ENCODE data around the gene CCDC157. TPM values are rescaled to one million over a fixed set of nuclear protein-coding genes. Genes with fewer than 3 reads are reported as not detected.
A peak's percentile ranks its signal among the peaks of the same experiment; 100 is the strongest.
"Not testable (repeated sequence)": the region's sequence is repeated elsewhere in the genome, so short reads cannot be mapped to it uniquely, and the experiment has no call there.

CCDC157 gene
- total RNA-seq, 1 donor from 2014 or later: 1.3 TPM

GRCh38 chr22:30325724-30326254, 31.0 kb upstream of the CCDC157 start:
- DNase-seq (ENCODE audit: low read depth in 2 of 2): no peak

GRCh38 chr22:30326255-30326705, 30.5 kb upstream of the CCDC157 start:
- peak in 1 of 2 donors; percentile 26 for DNase-seq (ENCODE audit: low read depth in 2 of 2)

- peak; percentile 54 to 92 for DNase-seq (ENCODE audit: low read depth in 2 of 2)
Measured at GRCh38 chr22:30326706-30327362, 30.0 kb upstream of the CCDC157 start, which contains the start of gene TBC1D10A. Gene TBC1D10A (minus strand): TSS chr22:30326941. CDS start chr22:30326881, 60 bp downstream.

GRCh38 chr22:30327864-30328345, 28.9 kb upstream of the CCDC157 start:
- no peak for DNase-seq (ENCODE audit: low read depth in 2 of 2)

- DNase-seq (ENCODE audit: low read depth in 2 of 2): no peak
Measured at GRCh38 chr22:30328466-30329049, 28.2 kb upstream of the CCDC157 start.

- no peak for DNase-seq (ENCODE audit: low read depth in 2 of 2)
Measured at GRCh38 chr22:30332551-30332950, 24.3 kb upstream of the CCDC157 start.

GRCh38 chr22:30332994-30333706, 23.7 kb upstream of the CCDC157 start:
- no peak for DNase-seq (ENCODE audit: low read depth in 2 of 2)

GRCh38 chr22:30333707-30334087, 23.1 kb upstream of the CCDC157 start:
- no peak for DNase-seq (ENCODE audit: low read depth in 2 of 2)

GRCh38 chr22:30334646-30335045, 22.2 kb upstream of the CCDC157 start:
- no peak for DNase-seq (ENCODE audit: low read depth in 2 of 2)

- DNase-seq (ENCODE audit: low read depth in 2 of 2): no peak
Measured at GRCh38 chr22:30335236-30335635, 21.6 kb upstream of the CCDC157 start.

GRCh38 chr22:30336752-30337460, 19.9 kb upstream of the CCDC157 start:
- no peak for DNase-seq (ENCODE audit: low read depth in 2 of 2)

- no peak for DNase-seq (ENCODE audit: low read depth in 2 of 2)
Measured at GRCh38 chr22:30337461-30337778, 19.4 kb upstream of the CCDC157 start.

- DNase-seq (ENCODE audit: low read depth in 2 of 2): not testable (repeated sequence)
Measured at GRCh38 chr22:30338341-30338740, 18.5 kb upstream of the CCDC157 start.

- DNase-seq (ENCODE audit: low read depth in 2 of 2): no peak
Measured at GRCh38 chr22:30338802-30339201, 18.0 kb upstream of the CCDC157 start.

- DNase-seq (ENCODE audit: low read depth in 2 of 2): no peak
Measured at GRCh38 chr22:30340911-30341685, 15.7 kb upstream of the CCDC157 start.

GRCh38 chr22:30344447-30345200, 12.2 kb upstream of the CCDC157 start:
- no peak for DNase-seq (ENCODE audit: low read depth in 2 of 2)

- no peak for DNase-seq (ENCODE audit: low read depth in 2 of 2)
Measured at GRCh38 chr22:30347255-30347892, 9.4 kb upstream of the CCDC157 start.

GRCh38 chr22:30348404-30348803, 8.4 kb upstream of the CCDC157 start:
- no peak for DNase-seq (ENCODE audit: low read depth in 2 of 2)

- no peak for DNase-seq (ENCODE audit: low read depth in 2 of 2)
Measured at GRCh38 chr22:30348809-30349208, 8.0 kb upstream of the CCDC157 start.

- DNase-seq (ENCODE audit: low read depth in 2 of 2): no peak
Measured at GRCh38 chr22:30351226-30351625, 5.6 kb upstream of the CCDC157 start.
